ENCODE measurements around the gene SLC30A5. TPM values are rescaled to one million over a fixed set of nuclear protein-coding genes. Genes with fewer than 3 reads are reported as not detected.

SLC30A5 gene
- total RNA-seq, 1 donor from 2014 or later, result 31.2 TPM

- no peak for DNase-seq (ENCODE audit: low read depth)
- TF ChIP-seq CTCF (conservative IDR thresholded peaks at IDR 0.05; ENCODE audit: low read depth, low read length), result no peak
- H3K4me3 ChIP-seq (ENCODE audit: low read depth, low read length), result no peak overlapping the region
These were observed 55.3 kb downstream of the SLC30A5 start for GRCh38 chr5:69148981-69149675.

GRCh38 chr5:69149676-69150010 is 55.8 kb downstream of the SLC30A5 start:
- H3K4me3 ChIP-seq (ENCODE audit: low read depth, low read length), result no peak overlapping the region
- no peak for TF ChIP-seq CTCF (conservative IDR thresholded peaks at IDR 0.05; ENCODE audit: low read depth, low read length)
- no peak for DNase-seq (ENCODE audit: low read depth)

- TF ChIP-seq CTCF (conservative IDR thresholded peaks at IDR 0.05; ENCODE audit: low read depth, low read length), result no peak
- no peak overlapping the region for H3K4me3 ChIP-seq (ENCODE audit: low read depth, low read length)
- no peak for DNase-seq (ENCODE audit: low read depth)
These were observed 58.9 kb downstream of the SLC30A5 start for GRCh38 chr5:69152731-69153130.

- DNase-seq (ENCODE audit: low read depth), result no peak
- H3K4me3 ChIP-seq (ENCODE audit: low read depth, low read length), result no peak overlapping the region
- TF ChIP-seq CTCF (conservative IDR thresholded peaks at IDR 0.05; ENCODE audit: low read depth, low read length), result no peak
These were observed 62.6 kb downstream of the SLC30A5 start for GRCh38 chr5:69156456-69156855.

- no peak overlapping the region for H3K4me3 ChIP-seq (ENCODE audit: low read depth, low read length)
- TF ChIP-seq CTCF (conservative IDR thresholded peaks at IDR 0.05; ENCODE audit: low read depth, low read length), result no peak
- no peak for DNase-seq (ENCODE audit: low read depth)
These were observed 64.2 kb downstream of the SLC30A5 start for GRCh38 chr5:69158039-69158438.

GRCh38 chr5:69160651-69161050 is 66.8 kb downstream of the SLC30A5 start:
- no peak for TF ChIP-seq CTCF (conservative IDR thresholded peaks at IDR 0.05; ENCODE audit: low read depth, low read length)
- H3K4me3 ChIP-seq (ENCODE audit: low read depth, low read length), result no peak overlapping the region
- no peak for DNase-seq (ENCODE audit: low read depth)

Data from epithelial cell of proximal tubule (primary cell).